Measurements from ENCODE around the gene FAM163A.

DNA sequence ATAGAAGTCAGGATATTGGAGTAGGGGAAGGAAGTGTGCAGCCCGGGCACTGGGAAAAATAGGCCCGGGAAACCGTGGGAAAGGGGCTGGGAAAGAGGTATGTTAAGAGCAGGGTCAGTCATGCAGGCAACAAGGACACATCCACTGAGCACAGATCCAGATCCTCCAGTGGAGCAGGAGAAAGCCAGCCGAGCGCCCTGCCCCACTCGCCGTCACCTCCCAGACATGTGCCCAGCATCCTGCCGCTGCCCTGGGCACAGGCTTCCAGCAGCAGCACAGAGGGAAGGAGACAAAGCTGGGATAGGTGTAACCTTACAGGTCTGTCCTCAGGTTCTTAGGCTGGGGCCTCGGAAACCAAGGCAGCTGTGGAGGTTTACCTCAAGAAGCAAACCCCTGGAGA lies 64.2 kb downstream of the FAM163A start:
- no peak for TF ChIP-seq CTCF (IDR thresholded peaks at IDR 0.05 in 2 of 3, conservative IDR thresholded peaks at IDR 0.05 in 1 of 3; ENCODE audit: borderline replicate concordance in 1 of 3, insufficient read depth in 1 of 3, low read depth in 2 of 3, low read length in 2 of 3)
- no peak for TF ChIP-seq EZH2 (IDR thresholded peaks at IDR 0.05)
